Gastroesophageal sphincter (tissue), 4 donors: ENCODE results near the gene SH3BGR. TPM values are rescaled to one million over a fixed set of nuclear protein-coding genes. Genes with fewer than 3 reads are reported as not detected.

Experiments used
- ATAC-seq: fragments of 150-250 bp; one replicate; pipeline ENCODE4 v1.9.1; 2016; ENCODE audit warnings: mild to moderate bottlenecking, moderate library complexity
- H3K27ac ChIP-seq, 4 donors: fragments of 200-600 bp; sonication (generic) in 3 of 4; 1 replicate in 3 of 4; 2 replicates in 1 of 4; pipeline ENCODE4 v1.5.1; 2016 to 2019
- H3K27me3 ChIP-seq: fragments of 200-600 bp; sonication (generic); one replicate; pipeline ENCODE4 v1.5.1; 2019
- H3K36me3 ChIP-seq, 2 donors: fragments of 200-600 bp; sonication (generic); one replicate each; pipeline ENCODE4 v1.5.1; 2019; ENCODE audit warnings: control low read depth in 1 of 2
- H3K4me1 ChIP-seq, 3 donors: fragments of 200-600 bp; sonication (generic); 1 replicate in 2 of 3; 2 replicates in 1 of 3; pipeline ENCODE4 v1.5.1; 2016 to 2019; ENCODE audit warnings: control low read depth in 2 of 3
- H3K4me3 ChIP-seq, 2 donors: fragments of 200-600 bp; sonication (generic); one replicate each; pipeline ENCODE4 v1.5.1; 2019; ENCODE audit warnings: mild to moderate bottlenecking in 1 of 2, moderate library complexity in 1 of 2
- H3K9me3 ChIP-seq, 3 donors: fragments of 200-600 bp; sonication (generic); one replicate each; pipeline ENCODE4 v1.5.1; 2017 to 2019; ENCODE audit warnings: control low read depth in 2 of 3
- CTCF ChIP-seq, 4 experiments: fragments of 200-600 bp in 2 of 4; fragments of 450-650 bp in 2 of 4; sonication (generic) in 1 of 4; IDR thresholded peaks; one replicate each; pipeline ENCODE4 v1.5.1; 2017 to 2019; ENCODE audit warnings: antibody characterized with exemption in 4 of 4, mild to moderate bottlenecking in 2 of 4, moderate library complexity in 2 of 4
- EP300 ChIP-seq: sonication (generic); formaldehyde crosslinking; IDR thresholded peaks from one replicate; pipeline ENCODE4 v1.6.1; 2017; ENCODE audit warnings: antibody characterized with exemption, mild to moderate bottlenecking
- POLR2A ChIP-seq, 2 donors: fragments of 450-650 bp; IDR thresholded peaks; one replicate each; pipeline ENCODE4 v1.6.1; 2017; ENCODE audit warnings: antibody characterized with exemption in 2 of 2, mild to moderate bottlenecking in 2 of 2, moderate library complexity in 1 of 2
- POLR2AphosphoS5 ChIP-seq: sonication (generic); formaldehyde crosslinking; IDR thresholded peaks from one replicate; pipeline ENCODE4 v1.6.1; 2017; ENCODE audit warnings: antibody characterized with exemption
- WGBS, 2 donors: methylation state at CpG; one replicate each; pipeline ENCODE4 v1.1.5; 2018; ENCODE audit warnings: low coverage in 1 of 2; 5-methylcytosine and 5-hydroxymethylcytosine counted together
- total RNA-seq, 4 donors: library from RNA; depleted of rRNA; stranded (reverse); fragments of >200 nt; gene quantifications; one replicate each; pipeline ENCODE4 v1.1.0, GENCODE V29; 2016

Gene SH3BGR
- total RNA-seq, 4 donors from 2014 or later, result 5.9 to 39.7 (median 30.5) TPM

GRCh38 chr21:39511102-39511501 lies 59.3 kb downstream of the SH3BGR start:
- TF ChIP-seq POLR2AphosphoS5, result no peak
- no peak for TF ChIP-seq EP300
- no peak for TF ChIP-seq POLR2A (IDR thresholded peaks at IDR 0.05)
- no peak for TF ChIP-seq CTCF (IDR thresholded peaks at IDR 0.05)
- no peaks in the 10 kb centered on the region for H3K27me3 ChIP-seq
- H3K36me3 ChIP-seq, result no peaks in the 10 kb centered on the region
- no peak overlapping the region for H3K27ac ChIP-seq
- H3K4me3 ChIP-seq, result no peak overlapping the region
- WGBS, 2 donors, result 97% methylated on average over 3 of the region's 3 CpGs; no CpG with 5 or more reads in 1 of the 2 donors
- H3K9me3 ChIP-seq, result no peaks in the 10 kb centered on the region
- ATAC-seq, result no peak
- H3K4me1 ChIP-seq, result no peaks in the 10 kb centered on the region

DNA sequence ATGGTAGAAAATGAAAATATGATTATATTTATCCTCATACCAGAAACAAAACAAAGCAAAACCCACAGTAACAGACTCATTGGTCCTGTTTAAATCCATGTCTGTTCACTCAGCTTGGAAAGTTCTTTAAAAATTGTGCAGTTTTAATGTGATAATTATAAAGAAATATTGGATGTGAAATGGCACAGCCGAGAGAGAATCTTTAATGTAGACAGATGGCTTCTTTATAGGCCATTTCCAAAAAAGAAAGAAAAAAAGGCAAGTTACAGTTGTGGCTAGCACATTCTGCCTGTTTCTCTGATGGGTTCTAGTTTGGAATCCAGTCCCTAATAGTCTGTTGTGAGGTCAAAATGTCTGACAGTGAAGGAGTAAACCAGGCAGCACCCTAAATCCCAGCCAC lies 62.0 kb downstream of the SH3BGR start:
- no peaks in the 10 kb centered on the region for H3K9me3 ChIP-seq
- ATAC-seq, result no peak
- no peaks in the 10 kb centered on the region for H3K27me3 ChIP-seq
- peaks cover 0 to 6% (median 0%) of the 10 kb centered on the region in 3 donors for H3K4me1 ChIP-seq
- no peak overlapping the region for H3K27ac ChIP-seq
- no peaks in the 10 kb centered on the region for H3K36me3 ChIP-seq
- TF ChIP-seq CTCF (IDR thresholded peaks at IDR 0.05), result no peak
- no peak for TF ChIP-seq POLR2A (IDR thresholded peaks at IDR 0.05)
- no peak for TF ChIP-seq POLR2AphosphoS5
- TF ChIP-seq EP300, result no peak
- 63 to 100% methylated on average over 1 of the region's 1 CpG for WGBS, 2 donors
- no peak overlapping the region for H3K4me3 ChIP-seq

- Histone ChIP-seq H3K27ac (no peak overlapping the region), H3K36me3 (no peaks in the 10 kb centered on the region), H3K27me3 (no peaks in the 10 kb centered on the region), H3K9me3 (no peaks in the 10 kb centered on the region), H3K4me3 (no peak overlapping the region), H3K4me1 (peaks cover 0 to 6% (median 0%) of the 10 kb centered on the region in 3 donors)
- WGBS, 2 donors, result 60 to 76% methylated on average over 3 to 8 of the region's 8 CpGs
- no peak for ATAC-seq
- TF ChIP-seq POLR2A (IDR thresholded peaks at IDR 0.05) (no peak), POLR2AphosphoS5 (no peak), EP300 (no peak), CTCF (IDR thresholded peaks at IDR 0.05) (no peak)
Measured at GRCh38 chr21:39515684-39516472, 64.1 kb downstream of the SH3BGR start.

DNA sequence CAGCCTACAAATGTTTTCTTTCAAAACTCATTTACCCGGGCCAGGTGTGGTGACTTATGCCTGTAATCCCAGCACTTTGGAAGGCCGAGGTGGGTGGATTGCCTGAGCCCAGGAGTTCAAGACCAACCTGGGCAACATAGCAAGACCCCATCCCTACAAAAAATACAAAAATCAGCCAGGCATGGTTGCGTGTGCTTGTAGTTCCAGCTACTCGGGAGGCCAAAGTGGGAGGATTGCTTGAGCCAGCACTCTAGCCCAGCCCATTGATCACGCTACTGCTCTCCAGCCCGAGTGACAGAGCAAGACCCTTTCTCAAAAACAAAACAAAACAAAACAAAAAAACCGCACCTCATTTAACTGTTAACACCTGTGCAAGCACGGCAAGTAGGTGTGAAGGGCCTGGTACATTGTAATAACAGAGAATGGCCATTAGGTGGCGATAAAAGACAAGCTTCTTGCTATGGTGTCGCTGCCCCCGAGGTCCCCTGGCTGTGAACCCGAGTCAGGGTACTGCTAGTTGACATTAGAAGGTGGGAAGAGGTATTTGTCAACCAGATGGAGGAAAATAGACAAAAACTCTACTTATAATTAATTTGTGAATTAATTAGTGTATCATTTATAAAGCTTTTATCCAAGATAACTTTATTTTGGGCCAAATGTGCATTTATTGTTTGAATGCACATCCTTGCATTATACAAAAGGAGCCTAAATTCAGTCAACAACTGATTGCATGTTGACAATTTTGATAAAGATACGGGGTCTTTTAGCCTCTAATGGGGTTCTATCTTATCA lies 66.5 kb downstream of the SH3BGR start:
- H3K27me3 ChIP-seq, result no peaks in the 10 kb centered on the region
- H3K27ac ChIP-seq, result no peak overlapping the region
- TF ChIP-seq POLR2A (IDR thresholded peaks at IDR 0.05), result no peak
- TF ChIP-seq POLR2AphosphoS5, result no peak
- peak; percentile 60 to 92 (median 80) for TF ChIP-seq CTCF (IDR thresholded peaks at IDR 0.05)
- no peak for TF ChIP-seq EP300
- H3K36me3 ChIP-seq, result no peaks in the 10 kb centered on the region
- H3K9me3 ChIP-seq, result no peaks in the 10 kb centered on the region
- ATAC-seq, result peak; percentile 46
- H3K4me1 ChIP-seq, result peaks cover 0 to 7% (median 0%) of the 10 kb centered on the region in 3 donors
- no peak overlapping the region for H3K4me3 ChIP-seq
- WGBS, 2 donors, result 13 to 25% methylated on average over 8 to 12 of the region's 13 CpGs
